Putamen (tissue), 1 donor: ENCODE data around the gene PRTFDC1.
"Not testable (repeated sequence)": the region's sequence is repeated elsewhere in the genome, so short reads cannot be mapped to it uniquely, and the experiment has no call there.

Experiments
- DNase-seq: peaks from one replicate; pipeline ENCODE4 v3.0.0-alpha.2; 2016; ENCODE audit warnings: low spot score

PRTFDC1 gene

GRCh38 chr10:24965051-24965450 lies 12.6 kb upstream of the PRTFDC1 start:
- no peak for DNase-seq

GRCh38 chr10:24963521-24964041 lies 11.2 kb upstream of the PRTFDC1 start:
- DNase-seq, result no peak

GRCh38 chr10:24962995-24963394 lies 10.6 kb upstream of the PRTFDC1 start:
- no peak for DNase-seq

- DNase-seq, result no peak
Observed at GRCh38 chr10:24961582-24961981, 9.2 kb upstream of the PRTFDC1 start.

GRCh38 chr10:24959382-24959730 lies 7.0 kb upstream of the PRTFDC1 start:
- no peak for DNase-seq

GRCh38 chr10:24958721-24959381 lies 6.4 kb upstream of the PRTFDC1 start:
- DNase-seq, result peak; percentile 94

- peak; percentile 52 for DNase-seq
Observed at GRCh38 chr10:24958091-24958720, 5.8 kb upstream of the PRTFDC1 start.

GRCh38 chr10:24957624-24958051 lies 5.2 kb upstream of the PRTFDC1 start:
- DNase-seq, result not testable (repeated sequence)

GRCh38 chr10:24953675-24954074 lies 1.3 kb upstream of the PRTFDC1 start:
- DNase-seq, result no peak

GRCh38 chr10:24952707-24953645 lies 570 bp upstream of the PRTFDC1 start:
- DNase-seq, result peak; percentile 68

GRCh38 chr10:24951201-24952142 lies 934 bp downstream of the PRTFDC1 start:
- DNase-seq, result peak; percentile 64

- DNase-seq, result no peak
Observed at GRCh38 chr10:24950439-24950838, 2.0 kb downstream of the PRTFDC1 start.

- no peak for DNase-seq
Observed at GRCh38 chr10:24949616-24950015, 2.8 kb downstream of the PRTFDC1 start.

GRCh38 chr10:24947304-24948097 lies 4.9 kb downstream of the PRTFDC1 start:
- DNase-seq, result peak; percentile 83

- DNase-seq, result peak; percentile 47
Observed at GRCh38 chr10:24944512-24945255, 7.7 kb downstream of the PRTFDC1 start.

- DNase-seq, result no peak
Observed at GRCh38 chr10:24938525-24938924, 13.9 kb downstream of the PRTFDC1 start.

GRCh38 chr10:24938076-24938475 lies 14.3 kb downstream of the PRTFDC1 start:
- no peak for DNase-seq

GRCh38 chr10:24935504-24936292 lies 16.7 kb downstream of the PRTFDC1 start:
- no peak for DNase-seq

GRCh38 chr10:24931236-24931635 lies 21.2 kb downstream of the PRTFDC1 start:
- no peak for DNase-seq
